ENCODE data around the gene C11orf24.
"Not testable (repeated sequence)": the region's sequence is repeated elsewhere in the genome, so short reads cannot be mapped to it uniquely, and the experiment has no call there.

The C11orf24 gene

DNA sequence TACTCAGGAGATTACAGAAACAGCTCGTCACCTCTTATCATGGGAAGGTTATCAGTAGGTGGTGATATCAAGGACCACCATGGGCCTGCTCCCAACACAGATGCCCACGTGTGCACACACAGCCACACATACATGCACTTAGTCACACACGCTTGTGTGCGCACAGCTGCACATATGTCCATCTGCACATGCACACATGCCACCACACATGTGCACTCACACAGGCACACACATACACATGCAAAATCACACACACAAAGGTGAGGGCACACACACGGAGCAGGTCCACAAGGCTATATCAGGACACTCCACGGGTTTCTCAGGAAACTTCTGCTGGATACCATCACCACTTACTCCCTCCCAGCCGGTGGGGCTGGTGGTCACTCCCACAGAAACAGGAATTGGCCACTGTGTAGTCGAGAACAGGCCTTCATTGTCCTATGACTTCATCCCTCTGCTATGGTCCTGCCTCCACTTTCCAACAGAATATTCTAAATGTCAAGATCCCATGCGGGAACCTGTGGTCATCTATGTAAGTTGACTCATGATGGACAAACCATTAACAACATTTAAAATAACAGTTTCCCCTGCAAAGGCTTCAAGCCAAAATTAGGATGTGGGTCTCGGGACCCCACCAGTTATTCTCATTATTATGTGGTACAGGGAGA lies 2.2 kb downstream of the C11orf24 start:
- DNase-seq: no peak

DNA sequence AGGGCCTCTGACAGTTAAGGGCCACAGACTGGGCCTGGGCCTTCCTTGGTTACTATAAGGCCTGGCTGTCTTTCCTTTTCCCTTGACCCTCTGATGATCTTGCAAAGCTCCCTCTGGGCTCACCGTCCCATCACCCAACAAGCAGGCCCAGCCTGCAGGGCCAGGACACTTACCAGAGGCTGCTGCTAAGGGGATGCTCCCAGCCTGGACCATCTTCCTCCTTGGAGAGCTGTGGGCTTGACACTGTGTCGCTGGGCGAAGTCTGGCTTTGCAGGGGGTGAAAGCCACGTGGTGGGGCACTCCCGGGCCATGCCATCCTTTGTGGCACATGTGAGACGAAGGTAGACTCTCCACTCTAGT lies 3.9 kb downstream of the C11orf24 start:
- no peak for DNase-seq

DNA sequence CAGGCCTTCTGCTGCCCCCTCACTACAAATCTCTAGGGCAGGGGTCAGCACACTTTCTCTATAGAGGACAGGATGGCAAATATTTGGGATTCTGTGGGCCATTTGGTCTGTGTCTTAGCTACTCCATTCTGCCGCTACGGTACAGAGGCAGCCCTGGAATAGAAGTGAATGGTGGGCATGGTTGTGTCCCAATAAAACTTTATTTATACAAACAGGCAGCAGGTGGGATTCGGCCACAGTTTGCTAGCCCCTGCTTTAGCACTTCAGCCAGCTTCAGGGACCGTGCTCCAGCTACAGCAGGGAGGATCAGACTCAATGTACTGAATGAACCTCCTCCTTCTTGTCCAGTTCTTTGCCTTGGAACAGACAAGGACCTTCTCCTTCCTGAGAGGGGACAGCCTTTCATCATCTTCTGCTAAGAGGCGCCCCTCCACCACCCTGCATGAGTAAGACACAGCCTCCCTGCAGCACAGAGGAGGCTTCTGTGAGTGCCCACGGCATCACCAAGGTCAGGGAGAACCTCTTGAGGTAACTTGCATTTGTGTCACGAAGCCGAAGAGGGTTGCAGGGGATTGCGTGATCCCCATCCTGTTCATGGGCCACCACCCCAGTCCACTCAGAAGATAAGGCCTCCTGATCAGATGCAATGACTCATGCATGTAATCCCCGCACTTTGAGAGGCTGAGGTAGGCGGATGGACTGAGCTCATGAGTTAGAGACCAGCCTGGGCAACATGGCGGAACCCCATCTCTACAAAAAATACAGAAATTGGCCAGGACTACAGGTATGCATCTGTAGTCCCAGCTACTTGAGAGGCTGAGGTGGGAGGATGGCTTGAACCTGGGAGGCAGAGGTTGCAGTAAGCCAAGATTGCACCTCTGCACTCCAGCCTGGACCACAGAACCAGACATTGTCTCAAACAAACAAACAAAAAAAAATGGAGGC lies 4.6 kb downstream of the C11orf24 start:
- no peak for DNase-seq

DNA sequence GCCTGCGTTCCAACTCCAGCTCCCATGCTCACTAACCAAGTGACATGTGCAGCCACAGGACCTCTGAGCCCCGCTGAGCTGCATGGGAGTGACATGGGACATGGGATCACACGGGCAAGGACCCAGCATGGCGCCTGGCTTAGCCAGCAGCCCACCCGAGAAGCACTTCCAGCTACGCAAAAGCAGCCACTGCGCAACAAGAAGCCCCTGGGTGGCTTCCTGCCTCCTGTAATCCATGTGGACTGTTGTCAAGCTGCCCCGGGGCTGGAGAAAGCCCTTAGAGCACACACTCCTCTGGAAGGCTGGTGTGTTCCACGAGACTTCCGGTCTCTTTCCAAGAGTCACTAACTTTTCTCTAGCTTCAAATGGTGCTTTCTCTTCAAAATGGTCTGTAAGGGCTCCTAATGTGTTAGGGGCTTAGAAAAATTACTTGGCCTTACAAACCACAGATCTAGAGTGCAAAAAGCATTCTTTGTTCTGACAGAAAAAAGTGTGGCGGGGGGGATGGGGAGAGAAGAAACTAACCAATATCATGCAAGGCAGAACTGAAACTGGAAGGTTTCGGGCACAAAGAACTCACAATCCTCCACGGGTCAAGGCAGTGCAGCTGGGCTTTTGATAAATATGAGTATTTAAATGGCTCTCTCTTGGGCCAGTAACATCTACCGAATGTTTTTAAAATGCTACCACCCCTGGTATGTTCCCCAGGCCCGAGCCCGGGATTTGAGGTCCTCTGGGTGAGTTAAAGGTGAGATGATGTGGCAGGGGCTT lies 5.5 kb downstream of the C11orf24 start:
- DNase-seq: no peak

DNA sequence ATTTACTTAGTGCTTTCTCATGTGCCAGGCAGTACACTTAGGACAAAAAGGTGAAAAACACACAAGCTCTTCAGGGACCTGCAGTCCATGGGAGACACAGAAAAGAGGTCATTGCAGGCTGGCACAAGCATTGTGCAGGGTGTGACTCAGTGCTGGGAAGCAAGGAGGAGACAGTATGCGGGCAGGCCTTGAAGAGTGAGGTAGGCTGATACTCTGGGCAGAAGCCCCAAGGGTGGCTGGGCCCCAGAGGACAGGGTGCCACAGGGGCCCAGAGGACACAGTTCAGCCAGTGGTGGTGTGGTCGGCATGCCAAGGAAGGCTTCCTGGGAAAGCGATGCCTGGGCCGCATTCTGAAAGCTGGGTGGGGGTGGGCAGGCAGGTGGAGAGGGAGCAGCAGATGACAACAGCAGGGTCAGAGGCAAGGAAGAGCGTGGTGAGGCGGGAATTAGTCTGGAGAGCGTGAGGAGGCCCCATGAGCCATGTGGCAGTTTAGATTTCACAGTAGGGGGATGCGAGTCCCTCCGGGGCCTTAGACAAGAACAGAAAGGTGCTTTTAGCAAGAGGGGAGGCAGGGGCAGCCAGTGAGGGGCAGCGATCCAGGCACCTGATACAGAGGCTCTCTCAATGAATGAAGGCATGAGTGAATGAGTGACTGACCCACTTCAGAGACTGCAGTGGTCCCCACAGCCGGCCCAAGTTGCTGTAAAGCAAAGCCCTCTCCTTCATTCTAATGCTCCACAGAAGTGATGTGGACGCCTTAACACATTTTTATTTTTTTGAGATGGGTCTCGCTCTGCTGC lies 6.8 kb downstream of the C11orf24 start:
- no peak for DNase-seq

DNA sequence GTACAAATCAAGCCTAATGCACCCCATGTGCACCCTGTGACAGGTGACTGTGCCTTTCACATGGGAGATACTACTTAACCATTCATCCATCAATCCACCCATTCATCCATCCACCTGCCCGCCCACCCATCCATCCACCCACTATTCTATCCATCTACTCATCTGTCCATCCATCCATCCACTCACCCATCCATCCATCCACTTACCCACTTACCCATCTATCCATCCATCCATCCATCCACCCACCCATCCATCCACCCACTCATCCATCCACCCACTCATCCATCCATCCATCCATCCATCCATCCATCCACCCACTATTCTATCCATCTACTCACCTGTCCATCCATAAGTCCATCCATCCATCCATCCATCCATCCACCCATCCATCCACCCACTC lies 7.5 kb downstream of the C11orf24 start:
- DNase-seq: no peak

DNA sequence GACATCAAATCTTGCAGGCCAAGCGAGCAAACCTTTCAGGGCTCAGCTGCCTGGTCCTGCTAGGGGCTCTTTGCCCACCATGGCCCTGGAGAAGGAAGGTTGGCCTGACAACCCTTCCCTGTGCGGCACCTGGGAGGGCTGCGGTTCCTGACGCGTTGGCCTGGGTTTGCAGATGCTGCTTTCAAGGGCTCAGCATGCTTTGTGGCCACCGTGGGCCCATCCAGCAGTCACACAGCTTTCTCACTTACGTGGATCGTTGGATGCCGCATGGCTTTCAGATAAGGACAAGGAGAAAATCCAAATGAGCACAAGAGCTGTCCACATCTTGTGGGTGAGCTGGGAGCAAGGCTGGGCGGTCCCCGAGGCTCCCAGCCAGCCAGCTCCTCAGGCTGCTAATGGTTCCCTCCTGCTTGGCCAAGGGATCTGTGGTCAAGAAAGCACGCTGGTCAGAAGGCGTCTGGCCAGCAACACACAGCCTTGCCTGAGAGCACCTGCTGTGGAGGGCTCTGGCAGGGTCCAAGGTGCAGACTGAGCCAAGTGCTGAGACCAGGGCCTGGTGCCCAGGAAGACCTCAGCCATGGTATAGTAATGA lies 8.2 kb downstream of the C11orf24 start:
- DNase-seq: no peak

DNA sequence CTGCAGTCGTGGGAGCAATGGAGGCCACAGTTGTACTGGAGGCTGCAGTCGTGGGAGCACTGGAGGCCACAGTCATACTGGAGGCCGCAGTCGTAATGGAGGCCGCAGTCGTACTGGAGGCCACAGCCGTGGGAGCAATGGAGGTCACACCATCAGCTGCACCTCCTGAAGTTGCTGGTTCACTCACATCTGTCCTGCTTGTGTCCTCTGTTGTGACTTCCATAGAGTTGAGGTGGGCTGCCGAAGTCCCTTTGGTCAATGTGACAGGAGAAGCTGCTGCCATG lies 9.3 kb downstream of the C11orf24 start:
- DNase-seq: no peak

DNA sequence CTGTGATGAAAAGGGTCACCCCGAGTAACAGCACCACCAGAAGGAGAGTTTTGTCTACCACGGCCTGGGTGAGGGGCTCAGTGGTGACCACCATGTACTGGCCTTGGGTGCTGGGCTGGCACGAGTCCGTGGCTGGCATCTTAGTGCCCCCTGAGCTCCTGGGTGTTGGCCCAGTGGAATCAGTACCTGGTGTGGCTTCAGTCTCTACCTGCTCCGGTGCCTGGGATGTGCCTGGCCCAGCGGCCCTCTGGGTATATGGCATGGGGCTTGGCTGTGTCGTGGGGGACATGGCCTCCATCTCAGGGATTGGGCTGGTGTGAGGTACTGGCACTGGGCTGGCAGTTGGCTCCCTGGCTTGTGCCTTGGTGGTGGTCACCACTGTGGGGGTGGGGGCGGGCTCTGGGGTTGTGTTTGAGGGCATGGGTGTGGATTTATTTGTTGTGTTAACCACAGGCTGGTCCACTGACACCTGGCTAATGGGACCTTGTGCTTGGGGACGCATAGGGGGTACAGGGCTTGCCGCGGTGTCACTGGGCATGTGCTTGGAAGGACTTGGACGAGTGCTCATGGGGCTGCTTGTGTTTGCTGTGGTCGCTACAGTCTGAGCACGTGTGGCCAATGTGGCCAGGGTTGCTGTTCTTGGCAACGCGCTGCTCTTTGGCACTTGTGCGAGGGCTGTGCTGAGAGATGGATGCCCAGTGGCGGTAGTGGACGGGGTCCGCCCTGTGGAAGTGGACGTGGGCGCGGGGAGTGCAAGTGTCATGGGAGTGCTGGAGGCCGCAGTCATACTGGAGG lies 9.8 kb downstream of the C11orf24 start:
- DNase-seq: no peak

DNA sequence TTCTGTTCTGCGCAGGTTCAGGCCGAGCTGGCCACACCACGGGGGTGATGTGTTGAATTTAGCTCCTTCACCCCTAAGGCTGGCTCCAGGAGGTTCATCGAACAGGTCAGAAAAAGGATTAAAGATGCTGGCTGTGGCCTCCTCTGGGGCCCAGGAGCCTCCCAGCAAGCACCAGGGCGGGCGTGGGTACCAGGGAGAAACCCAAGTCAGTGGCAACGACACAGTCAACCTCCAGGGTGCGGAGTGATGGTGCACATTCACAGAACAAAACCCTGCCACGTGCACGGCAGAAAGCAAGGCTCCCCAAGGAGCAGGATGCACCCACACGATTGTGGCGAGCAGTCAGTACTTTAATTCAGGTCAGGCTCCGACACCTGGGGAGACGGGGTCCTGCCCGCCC lies 10.8 kb downstream of the C11orf24 start:
- no peak for DNase-seq

DNA sequence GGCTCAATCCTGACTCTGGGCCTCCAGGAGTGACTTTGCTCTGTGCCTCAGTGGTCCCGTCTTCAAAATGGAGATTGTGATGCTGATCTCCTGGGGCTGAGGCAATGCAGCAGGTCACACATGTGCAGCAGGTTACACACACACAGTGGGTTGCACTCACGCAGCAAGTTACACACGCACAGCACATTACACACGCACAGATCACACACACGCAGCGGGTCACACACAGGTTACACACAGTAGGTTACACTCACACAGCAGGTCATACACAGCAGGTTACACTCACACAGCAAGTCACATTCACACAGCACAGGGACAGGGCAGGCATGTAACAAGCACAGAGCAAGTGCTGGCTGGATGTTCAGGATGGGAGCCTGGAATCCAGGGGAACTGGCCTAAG lies 11.3 kb downstream of the C11orf24 start:
- DNase-seq: no peak

DNA sequence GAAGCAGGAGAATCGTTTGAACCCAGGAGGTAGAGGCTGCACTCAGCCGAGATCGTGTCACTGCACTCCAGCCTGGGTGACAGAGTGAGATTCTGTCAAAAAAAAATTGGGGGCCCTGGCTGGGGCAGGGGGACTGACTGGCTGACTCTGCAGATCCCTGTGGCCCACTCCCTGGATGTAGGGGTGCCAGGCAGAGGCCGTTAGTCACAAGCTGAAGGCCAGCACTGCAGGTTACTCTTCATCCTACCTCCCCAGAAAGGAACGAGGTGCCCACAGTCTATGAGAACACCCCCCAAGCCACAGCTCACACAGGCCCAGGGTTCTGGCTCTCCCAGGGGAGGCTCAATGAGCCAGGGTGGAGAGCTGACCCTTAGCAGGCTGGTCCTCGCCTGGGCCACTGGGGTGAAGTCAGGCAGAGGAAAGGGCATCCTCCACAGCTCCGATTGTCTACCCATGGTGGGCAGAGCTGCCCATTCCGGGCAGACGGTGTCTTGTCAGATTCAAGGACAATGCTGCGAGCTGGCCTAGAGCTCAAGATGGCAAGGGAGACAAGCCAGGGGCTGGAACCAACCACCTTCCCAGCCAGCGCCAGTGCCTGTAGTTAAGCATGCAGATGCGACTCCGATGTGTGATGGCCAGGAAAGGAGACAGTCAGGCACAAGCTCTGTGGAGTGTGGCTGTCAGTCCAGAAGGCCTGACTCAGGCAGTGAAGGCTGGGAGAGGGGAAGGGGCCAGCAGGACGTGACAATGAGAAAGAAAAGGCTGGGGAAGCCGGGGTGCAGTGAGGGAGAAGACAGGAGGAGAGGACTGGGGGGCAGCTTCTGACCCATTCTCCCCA lies 12.4 kb downstream of the C11orf24 start:
- no peak for DNase-seq

DNA sequence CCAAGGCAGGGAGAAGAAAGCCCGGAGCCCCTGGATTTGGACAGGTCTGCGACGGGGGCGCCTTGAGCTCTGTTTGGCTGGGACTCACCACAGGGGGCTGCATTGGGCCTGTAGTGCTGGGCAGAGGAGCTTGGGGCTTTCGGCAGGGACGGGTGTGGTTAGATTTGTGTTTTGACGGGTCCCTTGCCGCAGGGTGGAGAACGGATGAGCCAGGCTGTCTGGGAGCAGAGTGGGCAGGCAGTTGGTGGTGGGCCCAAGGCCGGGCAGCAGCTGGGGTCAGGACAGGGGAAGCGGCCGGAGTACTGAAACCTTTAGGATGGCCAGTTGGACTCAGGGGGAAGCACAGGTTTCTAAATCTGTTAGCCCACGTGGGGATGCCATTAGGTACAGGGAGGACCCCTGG lies 13.4 kb downstream of the C11orf24 start:
- DNase-seq: no peak

DNA sequence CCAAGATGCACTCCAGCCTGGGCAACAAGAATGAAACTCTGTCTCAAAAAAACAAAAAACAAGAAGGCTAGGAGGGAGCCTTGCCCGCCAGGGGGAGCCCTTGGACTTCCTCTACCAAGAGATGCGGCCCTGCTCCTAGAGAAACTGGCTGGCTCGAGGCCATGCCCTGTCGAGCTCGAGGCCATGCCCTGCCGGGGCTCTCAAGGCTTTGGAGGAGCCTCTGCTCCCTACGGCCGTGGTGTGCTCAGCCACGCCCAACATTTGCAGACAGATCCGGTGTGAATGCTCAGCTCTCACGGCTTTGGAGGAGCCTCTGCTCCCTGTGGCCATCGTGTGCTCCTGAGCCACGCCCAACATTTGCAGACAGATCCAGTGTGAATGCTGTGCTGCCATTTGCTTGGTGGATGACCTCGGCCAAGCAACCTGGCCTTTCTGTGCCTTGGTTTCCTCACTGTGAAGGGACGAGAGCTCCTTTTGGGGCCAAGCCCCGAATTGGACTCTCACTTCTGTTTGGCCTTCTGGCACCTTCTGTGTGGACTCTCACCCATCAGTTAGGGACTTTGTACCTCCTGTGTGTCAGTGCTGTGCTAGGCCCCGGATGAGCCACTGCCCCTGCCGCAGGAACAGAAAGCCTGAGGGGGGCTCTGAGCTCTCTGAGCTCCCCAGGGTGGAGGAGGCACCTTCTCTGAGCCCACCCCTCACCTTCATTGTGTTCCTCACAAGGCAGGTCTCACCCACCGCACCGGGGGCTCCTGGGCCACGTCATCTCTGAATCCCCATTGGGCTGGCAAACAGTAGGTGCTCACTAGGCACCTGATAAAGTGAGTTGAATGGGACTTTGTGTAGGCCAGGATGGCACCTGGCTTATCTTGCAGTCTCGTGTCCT lies 14.1 kb downstream of the C11orf24 start:
- peak; percentile 82 for DNase-seq

DNA sequence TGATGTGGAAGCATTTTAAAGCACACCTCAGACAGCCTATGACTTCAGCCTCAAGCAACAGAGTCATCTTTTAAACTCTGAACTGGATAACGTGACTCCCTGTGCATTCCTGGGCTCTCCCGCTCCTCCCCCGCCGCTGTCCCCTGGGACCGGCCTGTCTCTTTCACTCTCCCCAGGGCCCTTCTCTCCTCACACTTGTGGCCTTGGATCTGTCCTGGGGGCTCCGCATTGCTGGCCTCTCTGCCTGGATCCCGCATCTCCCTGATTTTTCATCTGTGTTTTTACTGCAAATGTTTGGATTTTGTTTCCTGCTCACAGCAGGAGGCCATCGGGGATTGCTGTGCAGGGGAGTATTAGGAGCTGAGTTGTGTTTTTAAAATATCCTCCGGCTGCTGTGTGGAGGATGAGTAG lies 15.4 kb downstream of the C11orf24 start:
- no peak for DNase-seq

DNA sequence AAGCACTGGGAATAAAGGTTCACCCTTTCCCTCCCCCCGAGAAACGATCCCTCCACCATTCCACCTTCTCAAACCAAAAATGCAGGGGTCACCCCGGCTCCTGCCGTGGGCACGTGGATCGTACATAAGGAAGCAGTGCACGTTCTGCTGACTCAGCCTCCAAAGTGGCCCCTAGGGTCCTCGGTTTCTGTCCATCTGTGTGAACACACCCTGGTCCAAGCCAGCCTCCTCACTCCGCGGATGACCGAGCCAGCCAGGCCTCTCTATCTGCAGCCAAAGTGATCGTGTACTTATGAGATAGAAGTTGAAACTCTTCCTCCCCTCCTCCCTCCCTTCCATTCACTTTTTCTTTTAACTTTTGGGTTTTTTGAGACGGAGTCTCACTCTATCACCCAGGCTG lies 16.2 kb downstream of the C11orf24 start:
- DNase-seq: no peak

DNA sequence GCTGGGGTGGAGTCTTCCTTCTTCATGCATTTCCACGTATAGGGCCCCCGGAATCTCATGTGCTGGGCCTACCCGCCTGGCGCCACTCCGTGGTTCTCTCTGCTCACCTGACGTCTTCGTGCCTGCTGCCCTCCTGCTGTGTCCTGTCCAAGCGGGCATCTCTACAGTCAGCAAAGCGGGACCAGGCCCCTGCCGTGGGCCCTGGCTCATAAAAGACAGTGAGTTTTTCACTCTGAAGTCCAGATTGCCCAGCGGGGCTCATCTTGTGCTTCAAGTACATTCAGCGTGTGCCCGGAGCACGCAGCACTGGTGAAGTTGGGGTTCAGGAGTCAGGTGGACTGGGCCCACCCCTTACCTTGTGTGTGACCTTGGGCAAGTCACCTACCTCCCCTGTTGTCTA lies 17.4 kb downstream of the C11orf24 start:
- DNase-seq: no peak

DNA sequence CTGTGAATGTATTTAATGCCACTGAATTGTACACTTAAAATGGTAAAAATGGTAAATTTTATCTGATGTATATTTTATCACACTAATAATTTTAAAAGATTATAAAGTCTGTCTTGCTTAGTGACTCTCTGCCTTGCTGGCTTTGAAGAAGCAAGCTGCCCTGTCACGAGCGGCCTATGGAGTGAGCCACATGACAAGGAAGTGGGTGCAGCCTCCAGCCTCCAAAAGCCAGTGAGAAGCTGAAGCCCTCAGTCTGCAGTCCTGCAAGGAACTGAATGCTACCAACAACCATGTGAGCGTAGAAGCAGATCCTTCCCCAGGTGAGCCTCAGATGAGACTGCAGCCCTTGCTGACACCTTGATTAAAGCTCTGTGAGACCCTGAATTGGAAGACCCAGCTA lies 20.0 kb downstream of the C11orf24 start:
- no peak for DNase-seq

DNA sequence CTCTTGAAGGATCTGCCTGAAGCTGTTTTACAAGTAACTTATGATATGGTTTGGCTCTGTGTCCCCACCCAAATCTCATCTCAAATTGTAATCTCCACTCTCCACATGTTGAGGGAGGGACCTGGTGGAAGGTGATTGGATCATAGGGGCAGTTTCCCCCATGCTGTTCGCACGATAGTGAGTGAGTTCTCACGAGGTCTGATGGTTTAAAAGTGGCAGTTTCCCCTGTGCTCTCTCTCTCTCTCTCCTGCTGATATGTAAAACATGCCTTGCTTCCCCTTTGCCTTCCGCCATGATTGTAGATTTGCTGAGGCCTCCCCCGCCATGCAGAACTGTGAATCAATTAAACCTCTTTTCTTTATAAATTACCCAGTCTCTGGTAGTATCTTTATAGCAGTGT lies 26.9 kb downstream of the C11orf24 start:
- not testable (repeated sequence) for DNase-seq

DNA sequence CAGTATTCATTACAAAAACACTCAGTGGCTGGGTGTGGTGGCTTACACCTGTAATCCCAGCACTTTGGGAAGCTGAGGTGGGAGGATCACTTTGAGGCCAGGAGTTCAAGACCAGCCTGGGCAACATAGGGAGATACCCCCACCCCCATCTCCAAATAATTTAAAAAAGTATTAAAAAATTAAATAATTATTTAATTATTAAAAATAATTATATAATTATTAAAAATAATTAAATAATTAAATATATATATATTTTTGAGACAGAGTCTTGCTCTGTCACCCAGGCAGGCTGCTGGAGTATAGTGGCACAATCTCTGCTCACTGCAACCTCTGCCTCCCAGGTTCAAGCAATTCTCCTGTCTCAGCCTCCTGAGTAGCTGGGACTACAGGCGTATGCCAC lies 27.9 kb downstream of the C11orf24 start:
- not testable (repeated sequence) for DNase-seq
